GM18909 (cell line): ENCODE results near the gene CHDH.

Source experiments
- ATAC-seq: cut with Tn5 transposase; IDR thresholded peaks from one replicate; pipeline ENCODE4 v1.9.1; 2021; ENCODE audit warnings: mild to moderate bottlenecking; ENCODE audit not compliant: unreplicated experiment, poor library complexity

CHDH gene

DNA sequence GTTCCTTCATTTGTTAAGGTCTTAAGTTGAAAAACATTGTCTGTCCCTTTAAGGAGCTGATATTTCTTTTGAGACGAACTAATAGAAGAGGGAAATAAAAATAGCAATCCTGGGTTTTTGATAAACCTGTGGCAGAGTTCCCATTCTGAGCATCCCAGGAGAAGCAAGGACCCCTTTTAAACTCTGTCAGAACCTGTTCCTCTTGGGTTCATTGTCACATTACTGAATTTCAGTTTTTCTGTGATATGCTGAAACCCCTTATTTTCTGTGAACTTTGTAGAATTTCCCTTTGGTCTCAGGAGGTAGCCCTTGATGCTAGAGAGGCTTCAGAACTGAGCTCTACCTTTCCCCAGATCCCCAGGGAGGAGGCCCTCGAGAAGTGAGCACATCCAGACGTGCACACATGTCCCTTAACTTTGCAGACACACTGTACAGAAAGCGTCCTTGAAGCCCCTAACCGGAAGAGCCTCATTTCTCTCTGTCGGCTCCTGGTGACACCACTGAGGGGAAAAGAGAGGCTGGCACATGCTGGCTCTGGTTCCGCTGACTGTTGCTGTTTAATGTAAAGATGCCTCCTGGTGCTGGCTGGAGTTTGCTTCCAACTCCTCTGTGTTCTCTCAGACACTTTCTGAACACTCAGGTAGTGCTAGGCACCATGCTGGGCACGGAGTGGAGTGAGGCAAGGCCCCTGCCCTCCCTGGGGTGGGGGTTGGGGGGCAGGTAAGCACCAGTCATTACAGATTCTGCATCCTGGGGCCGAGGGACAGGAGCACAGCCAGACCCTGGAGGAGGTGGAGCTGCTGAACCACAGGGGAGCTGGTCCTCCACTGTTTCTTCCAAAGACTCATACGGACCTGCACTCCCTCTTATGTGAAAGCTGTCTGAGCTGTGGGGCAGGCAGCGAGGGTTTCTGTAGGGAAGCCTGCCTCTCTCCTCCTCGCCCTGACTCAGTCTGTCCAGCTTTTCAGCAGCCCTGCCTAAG lies 77.5 kb downstream of the CHDH start:
- ATAC-seq: no peak

DNA sequence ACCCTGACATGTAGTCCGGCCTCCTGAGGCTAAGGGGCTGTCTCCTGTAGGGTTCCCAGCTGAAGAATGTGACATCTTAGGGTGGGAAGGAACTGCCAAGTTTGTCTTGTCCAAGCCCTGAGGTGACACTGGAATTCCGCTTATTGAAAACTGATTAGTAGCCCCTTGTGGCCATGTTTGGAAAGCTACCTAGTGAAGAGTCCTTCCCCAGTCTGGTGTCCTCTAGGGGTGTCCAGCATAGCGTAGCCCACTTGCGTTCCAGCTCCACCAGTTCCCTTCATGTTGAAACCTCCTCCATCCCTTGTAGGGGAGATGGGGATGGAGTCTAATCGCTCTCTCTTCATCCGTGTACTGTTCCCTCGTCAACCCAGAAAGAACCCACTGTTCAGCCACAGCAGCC lies 79.5 kb downstream of the CHDH start:
- no peak for ATAC-seq

DNA sequence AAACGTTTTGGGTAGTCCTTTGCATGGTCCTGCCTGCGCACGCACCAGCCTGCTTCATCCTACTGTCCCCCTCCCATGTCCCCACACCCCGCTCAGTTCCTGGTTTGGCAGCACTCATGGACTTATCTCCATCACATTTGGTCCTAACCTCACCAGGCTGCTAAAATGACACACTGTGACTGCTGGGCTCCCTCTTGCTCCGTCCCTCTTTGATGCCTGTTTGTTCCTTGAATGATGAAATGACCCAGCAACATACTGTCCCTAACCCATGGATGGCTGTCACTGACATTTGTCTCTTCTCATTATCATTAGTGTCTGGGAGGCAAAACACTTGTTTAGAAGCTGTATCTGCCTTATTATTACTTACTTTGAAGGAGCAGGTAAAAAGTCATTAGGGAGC lies 80.5 kb downstream of the CHDH start:
- ATAC-seq: no peak

DNA sequence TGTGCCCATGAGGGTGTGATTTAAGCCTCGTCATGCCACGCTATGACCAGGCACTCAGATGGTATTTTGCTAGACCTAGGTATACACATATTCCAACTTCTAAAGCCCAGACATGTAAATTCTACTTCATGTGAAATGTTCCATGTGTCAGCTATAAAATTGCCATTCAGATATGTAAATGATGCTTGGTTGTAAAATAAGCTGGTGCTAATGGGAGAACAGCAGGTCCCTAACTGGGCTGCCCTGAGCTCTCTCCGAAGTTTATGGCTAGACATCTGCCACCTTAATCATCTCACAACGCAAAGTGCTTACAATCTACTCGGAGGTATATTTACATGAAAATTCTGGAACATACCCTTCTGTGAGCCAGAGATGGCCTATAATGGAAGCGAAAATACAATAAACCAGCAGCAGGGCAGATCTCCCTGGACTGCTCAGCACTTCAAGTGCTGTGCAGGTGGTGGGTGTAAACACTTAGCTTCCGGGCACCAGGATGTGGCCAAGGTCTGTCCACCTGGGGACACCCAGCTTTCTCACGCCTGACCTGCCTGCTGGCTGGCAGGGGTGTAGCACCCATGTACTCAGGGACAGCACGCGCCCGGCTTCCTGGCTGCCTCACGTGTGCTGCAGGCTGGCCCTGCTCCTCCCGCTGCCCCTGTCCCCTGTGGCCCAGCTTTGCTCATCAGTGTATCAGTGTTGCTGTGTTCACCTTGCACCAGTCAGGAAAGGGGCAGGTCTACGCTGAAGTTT lies 82.0 kb downstream of the CHDH start:
- no peak for ATAC-seq

DNA sequence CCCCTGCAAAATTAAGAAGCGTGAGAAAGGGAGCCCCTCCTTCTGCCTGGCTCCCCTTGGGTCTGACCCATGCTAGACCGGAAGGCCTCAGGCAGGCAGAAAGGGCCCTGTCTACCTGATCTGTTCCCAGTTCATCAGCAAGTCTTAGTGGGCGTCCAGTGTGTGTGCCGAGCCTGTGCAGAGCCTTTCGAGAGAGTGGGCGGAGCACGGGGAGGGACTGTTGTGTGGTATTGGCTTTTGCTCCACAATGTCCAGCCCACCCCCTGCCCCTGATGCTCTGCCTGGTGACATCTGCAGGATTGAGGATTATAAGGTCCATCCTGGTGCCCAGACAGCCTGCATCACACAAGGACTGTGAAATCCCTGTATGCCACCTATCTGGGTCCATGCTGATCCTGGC lies 82.9 kb downstream of the CHDH start:
- no peak for ATAC-seq
